ENCODE results near the gene SPATA20.
A peak's percentile ranks its signal among the peaks of the same experiment; 100 is the strongest.

Gene SPATA20

GRCh38 chr17:50517504-50518383, 29.2 kb upstream of the SPATA20 start:
- no peaks in the 10 kb centered on the region for H3K9me3 Mint-ChIP-seq
- H3K27ac Mint-ChIP-seq, result peak overlapping the region; percentile 66 to 92 (median 85)
- H3K36me3 Mint-ChIP-seq (ENCODE audit: low read depth), result no peaks in the 10 kb centered on the region
- H3K4me3 Mint-ChIP-seq, result no peak overlapping the region
- no peak for TF ChIP-seq CTCF (IDR thresholded peaks at IDR 0.05; ENCODE audit: unreplicated experiment in 3 of 3)
- H3K4me1 Mint-ChIP-seq, result peaks cover 37% of the 10 kb centered on the region
- peaks cover 3% of the 10 kb centered on the region for H3K27me3 Mint-ChIP-seq (ENCODE audit: low read depth)

- no peaks in the 10 kb centered on the region for H3K9me3 Mint-ChIP-seq
- H3K27ac Mint-ChIP-seq, result peak overlapping the region; percentile 66 to 92 (median 85)
- H3K4me1 Mint-ChIP-seq, result peaks cover 34% of the 10 kb centered on the region
- H3K36me3 Mint-ChIP-seq (ENCODE audit: low read depth), result no peaks in the 10 kb centered on the region
- peaks cover 3% of the 10 kb centered on the region for H3K27me3 Mint-ChIP-seq (ENCODE audit: low read depth)
- H3K4me3 Mint-ChIP-seq, result no peak overlapping the region
- no peak for TF ChIP-seq CTCF (IDR thresholded peaks at IDR 0.05; ENCODE audit: unreplicated experiment in 3 of 3)
Measured at GRCh38 chr17:50518384-50519023, 28.5 kb upstream of the SPATA20 start.

GRCh38 chr17:50519141-50519834, 27.7 kb upstream of the SPATA20 start:
- Mint-ChIP-seq H3K36me3 (ENCODE audit: low read depth) (no peaks in the 10 kb centered on the region), H3K27ac (peak overlapping the region in 2 of 3 experiments; percentile 85 to 92), H3K9me3 (no peaks in the 10 kb centered on the region), H3K4me3 (no peak overlapping the region), H3K27me3 (ENCODE audit: low read depth) (peaks cover 3% of the 10 kb centered on the region), H3K4me1 (peaks cover 30% of the 10 kb centered on the region)
- TF ChIP-seq CTCF (IDR thresholded peaks at IDR 0.05; ENCODE audit: unreplicated experiment in 3 of 3), result no peak

- Mint-ChIP-seq H3K36me3 (ENCODE audit: low read depth) (no peaks in the 10 kb centered on the region), H3K4me1 (peaks cover 20% of the 10 kb centered on the region), H3K9me3 (no peaks in the 10 kb centered on the region), H3K4me3 (no peak overlapping the region), H3K27ac (no peak overlapping the region), H3K27me3 (ENCODE audit: low read depth) (peaks cover 3% of the 10 kb centered on the region)
- TF ChIP-seq CTCF (IDR thresholded peaks at IDR 0.05; ENCODE audit: unreplicated experiment in 3 of 3), result no peak
Measured at GRCh38 chr17:50520483-50520882, 26.5 kb upstream of the SPATA20 start.

GRCh38 chr17:50521514-50521913, 25.5 kb upstream of the SPATA20 start:
- Mint-ChIP-seq H3K27me3 (ENCODE audit: low read depth) (peaks cover 3% of the 10 kb centered on the region), H3K27ac (no peak overlapping the region), H3K36me3 (ENCODE audit: low read depth) (no peaks in the 10 kb centered on the region), H3K9me3 (no peaks in the 10 kb centered on the region), H3K4me1 (peaks cover 20% of the 10 kb centered on the region), H3K4me3 (peak overlapping the region in 1 of 3 experiments; percentile 7)
- TF ChIP-seq CTCF (IDR thresholded peaks at IDR 0.05; ENCODE audit: unreplicated experiment in 3 of 3), result no peak
